A549 (cell line): Measurements from ENCODE around the gene CSF3.

Source experiments
- CTCF ChIP-seq: fragments of >200 bp; sonication (Bioruptor Twin); formaldehyde crosslinking; IDR thresholded peaks from 3 replicates; pipeline ENCODE4 v1.5.1; 2016
- ESRRA ChIP-seq: fragments of 150-350 bp; IDR thresholded peaks from 2 replicates; pipeline ENCODE4 v1.6.1; 2014; ENCODE audit warnings: mild to moderate bottlenecking, low read length, borderline replicate concordance
- JUN ChIP-seq, 2 experiments: fragments of >200 bp; sonication (Bioruptor Twin); formaldehyde crosslinking; IDR thresholded peaks; 2 replicates in 1 of 2; 3 replicates in 1 of 2; pipeline ENCODE4 v1.6.1; 2016 to 2017
- MAX ChIP-seq: IDR thresholded peaks from 2 replicates; pipeline ENCODE4 v1.6.1; 2012
- MYC ChIP-seq: IDR thresholded peaks from 2 replicates; pipeline ENCODE4 v1.6.1; 2012; ENCODE audit warnings: mild to moderate bottlenecking, inconsistent platforms, low read length, improper control_type of control experiment, borderline replicate concordance
- POLR2A ChIP-seq: IDR thresholded peaks from 2 replicates; pipeline ENCODE4 v1.6.1; 2012; ENCODE audit warnings: mild to moderate bottlenecking, low read length
- RAD21 ChIP-seq, 2 experiments: fragments of >200 bp in 1 of 2; sonication (Bioruptor Twin) in 1 of 2; formaldehyde crosslinking in 1 of 2; IDR thresholded peaks in 1 of 2; conservative IDR thresholded peaks in 1 of 2; 2 replicates in 1 of 2; 3 replicates in 1 of 2; pipeline ENCODE4 v1.6.1; 2012 to 2018; ENCODE audit warnings: inconsistent platforms in 1 of 2

GRCh38 chr17:39981766-39982375 lies 33.4 kb upstream of the CSF3 start:
- TF ChIP-seq POLR2A (no peak), CTCF (no peak), MAX (no peak), RAD21 (conservative IDR thresholded peaks at IDR 0.05 in 1 of 2, IDR thresholded peaks at IDR 0.05 in 1 of 2) (no peak), JUN (IDR thresholded peaks at IDR 0.05) (no peak), ESRRA (no peak), MYC (no peak)
